Heart left ventricle (tissue), 16 donors: ENCODE measurements around the gene TMEM167B. TPM values are rescaled to one million over a fixed set of nuclear protein-coding genes. Genes with fewer than 3 reads are reported as not detected.

Source experiments
- ATAC-seq, 4 donors: fragments of 200-7000 bp; cut with Tn5 transposase; one replicate each; pipeline ENCODE4 v1.9.1; 2020 to 2022; ENCODE audit warnings: moderate library complexity in 4 of 4, mild to moderate bottlenecking in 3 of 4, moderate number of reproducible peaks in 1 of 4
- DNase-seq, 5 donors: peaks; one replicate each; pipeline ENCODE4 v3.0.0-alpha.2; 2020
- H3K27ac ChIP-seq, 12 donors: fragments of 200-600 bp; sonication (generic) in 4 of 12; one replicate each; pipeline versions ENCODE4 v1.5.0 to v1.8.0; 2016 to 2022; ENCODE audit warnings: mild to moderate bottlenecking in 2 of 12
- H3K27me3 ChIP-seq, 9 donors: fragments of 200-600 bp; sonication (generic) in 2 of 9; one replicate each; pipeline versions ENCODE4 v1.5.1 to v1.8.0; 2016 to 2022; ENCODE audit warnings: mild to moderate bottlenecking in 3 of 9
- H3K36me3 ChIP-seq, 9 donors: fragments of 200-600 bp; sonication (generic) in 2 of 9; one replicate each; pipeline versions ENCODE4 v1.5.0 to v1.8.0; 2018 to 2022; ENCODE audit warnings: mild to moderate bottlenecking in 2 of 9
- H3K4me1 ChIP-seq, 12 donors: fragments of 200-600 bp; sonication (generic) in 4 of 12; one replicate each; pipeline versions ENCODE4 v1.5.0 to v1.8.0; 2016 to 2022; ENCODE audit warnings: mild to moderate bottlenecking in 3 of 12
- H3K4me3 ChIP-seq, 12 donors: fragments of 200-600 bp; sonication (generic) in 4 of 12; one replicate each; pipeline versions ENCODE4 v1.5.0 to v1.8.0; 2017 to 2022; ENCODE audit warnings: mild to moderate bottlenecking in 9 of 12, moderate library complexity in 4 of 12
- H3K9me3 ChIP-seq, 12 donors: fragments of 200-600 bp; sonication (generic) in 4 of 12; one replicate each; pipeline versions ENCODE4 v1.5.0 to v1.8.0; 2016 to 2022; ENCODE audit warnings: mild to moderate bottlenecking in 1 of 12
- CTCF ChIP-seq, 12 donors: fragments of 200-600 bp; sonication (generic) in 4 of 12; IDR thresholded peaks; one replicate each; pipeline versions ENCODE4 v1.5.0 to v1.8.0; 2018 to 2022; ENCODE audit warnings: antibody characterized with exemption in 12 of 12, mild to moderate bottlenecking in 5 of 12
- POLR2A ChIP-seq, 2 donors: fragments of 450-650 bp; IDR thresholded peaks; one replicate each; pipeline ENCODE4 v1.6.1; 2017; ENCODE audit warnings: antibody characterized with exemption in 2 of 2, mild to moderate bottlenecking in 2 of 2, moderate library complexity in 2 of 2
- WGBS, 4 donors: extraction: QIAGEN DNeasy Blood & Tissue Kit in 2 of 4; methylation state at CpG; one replicate each; pipeline versions ENCODE4 v1.1.5 to v1.1.7; 2013 to 2018; 5-methylcytosine and 5-hydroxymethylcytosine counted together
- intact Hi-C, 10 donors: fragments of 100-400 bp; cut with DNase I; formaldehyde crosslinking; loops; one replicate each; pipeline versions ENCODE4 v1.11.1 to v1.14.2; 2022
- polyA plus RNA-seq, 2 donors: library from polyadenylated mRNA; stranded (reverse); fragments of 200-250 nt; gene quantifications; one replicate each; pipeline ENCODE4 v1.2.3, GENCODE V29; 2013
- total RNA-seq, 9 donors: library from RNA; depleted of rRNA in 2 of 9; stranded (reverse); fragments of >200 nt in 2 of 9; fragmentation: NEBNext Ultra II Directional in 3 of 9; extraction: Animal tissue kit (Norgen Biotek cat#: 25700) in 3 of 9; gene quantifications; one replicate each; pipeline versions ENCODE4 v1.1.0 to v1.2.4, GENCODE V29; 2016 to 2023
- donor health status: ischemic (EF 13 %, LVEDD 7.1; RV severe dilation, severe dysfunction).
- donor health status: healthy with polysubstance abuse.
- donor health status: DM: no; HTN: yes; CAD: no.
- donor health status: DM: no; HTN: no; CAD: no.
- donor health status: ischemic (EF 25% LVEDD 6.9; RV normal size, moderate dysfunction).
- donor health status: ischemic (EF 25% LVEDD 5.7; RV mildly dilated, moderate dysfunction).
- donor health status: healthy.
- donor health status: DM: yes; HTN: yes; CAD: no.
- donor health status: ischemic (EF 35%, LVEDD 5.7; RV mildly dilated, moderate dysfunction).
- donor health status: nonischemic (EF 11% LVEDD 7.7; RV severe dilation, severe dysfunction).
- donor health status: DM: yes; HTN: yes; CAD: no.
- donor health status: PGD.
- donor health status: ischemic (EF 29% LVEDD 5.4; RV normal size, mild dysfunction).
- donor health status: nonischemic (EF 23%, LVEDD 6.1; RV moderate dilation, normal function).

Gene TMEM167B
- total and polyA plus RNA-seq, 11 donors: 10.8 to 52.9 (median 27.3) TPM

DNA sequence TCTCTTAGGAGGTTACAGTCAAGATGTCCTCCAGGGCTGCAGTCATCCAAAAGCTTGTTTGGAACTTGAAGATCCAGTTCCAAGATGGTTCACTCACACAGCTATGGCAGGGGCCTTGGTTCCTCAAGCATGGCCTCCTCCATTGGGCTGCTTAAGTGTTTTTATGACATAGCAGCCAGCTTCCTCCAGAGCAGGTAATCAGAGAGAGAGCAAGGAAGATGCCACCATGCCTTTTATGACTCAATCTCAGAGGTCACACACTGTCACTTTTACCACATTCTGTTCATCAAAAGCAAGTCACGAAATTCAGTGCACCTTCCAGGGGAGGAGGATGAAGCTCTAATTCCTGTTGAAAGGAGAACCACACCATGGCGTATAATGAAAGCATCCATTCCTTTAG is 40.5 kb downstream of the TMEM167B start:
- Histone ChIP-seq H3K27ac (no peak overlapping the region), H3K27me3 (no peaks in the 10 kb centered on the region), H3K9me3 (no peaks in the 10 kb centered on the region), H3K36me3 (no peaks in the 10 kb centered on the region), H3K4me3 (no peak overlapping the region), H3K4me1 (peaks cover 0 to 15% (median 10%) of the 10 kb centered on the region in 12 donors)
- DNase-seq: no peak
- intact Hi-C loops: no loop called here
- WGBS, 4 donors: 80 to 97% (median 95%) methylated on average over 2 of the region's 2 CpGs
- ATAC-seq: no peak
- TF ChIP-seq POLR2A (IDR thresholded peaks at IDR 0.05) (no peak), CTCF (IDR thresholded peaks at IDR 0.05) (no peak)

DNA sequence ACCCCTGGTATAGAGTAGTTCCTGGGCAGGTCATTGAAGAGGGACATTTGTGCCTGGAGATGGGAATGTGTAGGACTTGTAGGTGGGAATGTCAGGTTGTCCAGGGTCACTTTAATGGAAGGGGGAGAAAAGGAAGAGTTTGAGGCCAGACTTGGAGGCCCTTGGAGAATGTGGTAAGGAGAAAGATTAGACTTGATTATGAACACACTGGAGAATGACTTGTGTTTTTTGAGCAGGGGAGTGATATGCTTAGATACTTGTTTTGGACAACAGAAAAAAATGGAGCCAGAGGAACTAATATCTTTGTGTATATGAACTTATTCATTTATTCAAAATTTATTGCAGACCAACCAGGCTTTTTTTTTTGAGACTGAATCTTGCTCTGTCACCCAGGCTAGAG is 41.2 kb downstream of the TMEM167B start:
- H3K4me3 ChIP-seq: no peak overlapping the region
- TF ChIP-seq POLR2A (IDR thresholded peaks at IDR 0.05) (no peak), CTCF (IDR thresholded peaks at IDR 0.05) (no peak)
- H3K4me1 ChIP-seq: peaks cover 0 to 15% (median 10%) of the 10 kb centered on the region in 12 donors
- H3K27me3 ChIP-seq: no peaks in the 10 kb centered on the region
- no peaks in the 10 kb centered on the region for H3K9me3 ChIP-seq
- ATAC-seq (no peak), DNase-seq (no peak)
- no peak overlapping the region for H3K27ac ChIP-seq
- intact Hi-C loops: no loop called here
- H3K36me3 ChIP-seq: no peaks in the 10 kb centered on the region

DNA sequence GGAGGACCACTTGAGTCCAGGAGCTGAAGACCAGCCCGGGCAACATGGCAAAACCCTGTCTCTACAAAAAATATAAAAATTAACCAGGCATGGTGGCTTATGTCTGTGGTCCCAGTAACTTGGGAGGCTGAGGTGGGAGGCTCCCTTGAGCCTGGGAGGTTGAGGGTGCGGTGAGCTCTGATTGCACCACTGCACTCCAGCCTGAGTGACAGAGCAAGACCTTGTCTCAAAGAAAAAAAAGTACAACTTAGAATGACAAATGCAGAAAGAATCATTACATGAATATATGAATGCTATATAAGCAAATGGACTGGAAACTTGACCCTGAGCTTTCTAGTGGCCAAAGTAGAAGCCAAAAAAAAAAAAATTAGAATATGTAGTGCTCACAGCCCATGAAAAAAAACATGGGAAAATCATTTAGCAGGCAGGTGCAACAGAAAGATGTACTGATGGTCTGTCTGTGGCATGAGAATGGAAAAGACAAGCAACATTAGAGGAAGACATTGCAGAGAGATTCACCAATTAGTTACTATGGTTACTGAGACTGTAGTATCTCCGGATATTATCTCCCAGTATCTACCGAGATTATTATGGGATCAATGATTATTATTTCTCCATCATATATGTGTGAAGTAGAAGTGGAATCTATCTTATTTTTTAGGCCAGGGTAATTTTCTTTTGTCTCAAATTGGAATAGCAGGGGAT is 42.6 kb downstream of the TMEM167B start:
- Histone ChIP-seq H3K4me1 (peaks cover 0 to 15% (median 10%) of the 10 kb centered on the region in 12 donors), H3K36me3 (no peaks in the 10 kb centered on the region), H3K27me3 (no peaks in the 10 kb centered on the region), H3K4me3 (no peak overlapping the region), H3K9me3 (no peaks in the 10 kb centered on the region), H3K27ac (no peak overlapping the region)
- ATAC-seq (no peak), DNase-seq (no peak)
- no peak for TF ChIP-seq POLR2A (IDR thresholded peaks at IDR 0.05)
- no peak for TF ChIP-seq CTCF (IDR thresholded peaks at IDR 0.05)
- 67 to 81% (median 73%) methylated on average over 4 of the region's 4 CpGs for WGBS, 4 donors
- intact Hi-C loops: no loop called here

- peaks cover 0 to 15% (median 10%) of the 10 kb centered on the region in 12 donors for H3K4me1 ChIP-seq
- no peak for TF ChIP-seq POLR2A (IDR thresholded peaks at IDR 0.05)
- no peak for TF ChIP-seq CTCF (IDR thresholded peaks at IDR 0.05)
- H3K9me3 ChIP-seq: no peaks in the 10 kb centered on the region
- no peaks in the 10 kb centered on the region for H3K27me3 ChIP-seq
- H3K27ac ChIP-seq: no peak overlapping the region
- peak; percentile 38 to 73 (median 70) for DNase-seq
- 18 to 51% (median 37%) methylated on average over 2 of the region's 2 CpGs for WGBS, 4 donors
- intact Hi-C loops: no loop called here
- no peaks in the 10 kb centered on the region for H3K36me3 ChIP-seq
- peak; percentile 87 to 95 (median 92) for ATAC-seq
- H3K4me3 ChIP-seq: no peak overlapping the region
Measured at GRCh38 chr1:109133815-109134214, 43.3 kb downstream of the TMEM167B start.
